ENCODE measurements around the gene S100A2.

- TF ChIP-seq CTCF (conservative IDR thresholded peaks at IDR 0.05; ENCODE audit: low read depth in 2 of 2) = no peak
- no peak for TF ChIP-seq EZH2 (IDR thresholded peaks at IDR 0.05; ENCODE audit: low read depth, unreplicated experiment)
- no peak for TF ChIP-seq EZH2phosphoT487 (IDR thresholded peaks at IDR 0.05; ENCODE audit: unreplicated experiment)
- no peak for TF ChIP-seq STAT1 (IDR thresholded peaks at IDR 0.05; ENCODE audit: unreplicated experiment)
- no peak for TF ChIP-seq JUNB (IDR thresholded peaks at IDR 0.05; ENCODE audit: unreplicated experiment)
- TF ChIP-seq REST (IDR thresholded peaks at IDR 0.05; ENCODE audit: unreplicated experiment) = no peak
- TF ChIP-seq ZNF331 (CRISPR knock-in tag; IDR thresholded peaks at IDR 0.05; ENCODE audit: low read depth) = no peak
- TF ChIP-seq POLR2AphosphoS5 (IDR thresholded peaks at IDR 0.05; ENCODE audit: low read depth) = no peak
- TF ChIP-seq NANOG (IDR thresholded peaks at IDR 0.05; ENCODE audit: borderline replicate concordance) = no peak
- TF ChIP-seq CREB1 (CRISPR knock-in tag; IDR thresholded peaks at IDR 0.05; ENCODE audit: low read depth) = no peak
Observed at GRCh38 chr1:153607381-153607780, 41.7 kb upstream of the S100A2 start.

Data from GM23338 (cell line).